Keratinocyte (primary cell): Measurements from ENCODE around the gene CYP3A4.

Source experiments
- CTCF ChIP-seq, 3 experiments: IDR thresholded peaks in 1 of 3; conservative IDR thresholded peaks in 1 of 3; optimal IDR thresholded peaks in 1 of 3; 2 replicates in 2 of 3; 3 replicates in 1 of 3; pipeline versions ENCODE3 to v1.5.1; 2011; ENCODE audit warnings: low read length in 3 of 3, mild to moderate bottlenecking in 3 of 3, moderate library complexity in 2 of 3, control low read depth in 1 of 3, inconsistent platforms in 1 of 3; ENCODE audit not compliant: insufficient read depth in 2 of 3; ENCODE audit errors: extremely low read depth in 1 of 3
- EZH2 ChIP-seq: IDR thresholded peaks from one replicate; pipeline ENCODE4 v1.6.1; 2012; ENCODE audit warnings: inconsistent platforms, mild to moderate bottlenecking, low read length, moderate library complexity

GRCh38 chr7:99788554-99788953 lies 4.6 kb upstream of the CYP3A4 start:
- TF ChIP-seq CTCF (optimal IDR thresholded peaks at IDR 0.05 in 1 of 3, IDR thresholded peaks at IDR 0.05 in 1 of 3, conservative IDR thresholded peaks at IDR 0.05 in 1 of 3; ENCODE audit: extremely low read depth in 1 of 3, insufficient read depth in 2 of 3, low read length in 3 of 3) (no peak), EZH2 (no peak)
